Ascending aorta (tissue), 2 donors: ENCODE results near the gene TBC1D25. TPM values are rescaled to one million over a fixed set of nuclear protein-coding genes. Genes with fewer than 3 reads are reported as not detected.

Experiments used
- DNase-seq, 2 donors: peaks; one replicate each; pipeline ENCODE4 v3.0.0-alpha.2; 2019; ENCODE audit warnings: low spot score in 2 of 2
- H3K27ac ChIP-seq, 2 donors: fragments of 200-600 bp; sonication (generic); one replicate each; pipeline ENCODE4 v1.5.1; 2016 to 2017; ENCODE audit warnings: mild to moderate bottlenecking in 1 of 2
- H3K27me3 ChIP-seq: fragments of 200-600 bp; sonication (generic); one replicate; pipeline ENCODE4 v1.5.1; 2017
- H3K36me3 ChIP-seq, 2 donors: fragments of 200-600 bp; sonication (generic); one replicate each; pipeline ENCODE4 v1.5.1; 2016
- H3K4me1 ChIP-seq, 2 donors: fragments of 200-600 bp; sonication (generic); one replicate each; pipeline ENCODE4 v1.5.1; 2016 to 2017; ENCODE audit warnings: mild to moderate bottlenecking in 1 of 2
- H3K4me3 ChIP-seq, 2 donors: fragments of 200-600 bp; sonication (generic); one replicate each; pipeline ENCODE4 v1.5.1; 2016 to 2017; ENCODE audit warnings: mild to moderate bottlenecking in 1 of 2
- H3K9me3 ChIP-seq, 2 donors: fragments of 200-600 bp; sonication (generic); one replicate each; pipeline ENCODE4 v1.5.1; 2016
- CTCF ChIP-seq, 3 experiments: fragments of 200-600 bp in 2 of 3; fragments of 450-650 bp in 1 of 3; sonication (generic) in 2 of 3; IDR thresholded peaks; one replicate each; pipeline ENCODE4 v1.5.1; 2016 to 2019; ENCODE audit warnings: antibody characterized with exemption in 3 of 3, mild to moderate bottlenecking in 1 of 3, moderate library complexity in 1 of 3
- intact Hi-C: fragments of 100-400 bp; cut with DNase I; formaldehyde crosslinking; loops from one replicate; pipeline ENCODE4 v1.15.1; 2023
- total RNA-seq: library from RNA; depleted of rRNA; stranded (reverse); fragments of >200 nt; gene quantifications from one replicate; pipeline ENCODE4 v1.1.0, GENCODE V29; 2016

Gene TBC1D25
- total RNA-seq, 1 donor from 2014 or later, result 8.2 TPM

DNA sequence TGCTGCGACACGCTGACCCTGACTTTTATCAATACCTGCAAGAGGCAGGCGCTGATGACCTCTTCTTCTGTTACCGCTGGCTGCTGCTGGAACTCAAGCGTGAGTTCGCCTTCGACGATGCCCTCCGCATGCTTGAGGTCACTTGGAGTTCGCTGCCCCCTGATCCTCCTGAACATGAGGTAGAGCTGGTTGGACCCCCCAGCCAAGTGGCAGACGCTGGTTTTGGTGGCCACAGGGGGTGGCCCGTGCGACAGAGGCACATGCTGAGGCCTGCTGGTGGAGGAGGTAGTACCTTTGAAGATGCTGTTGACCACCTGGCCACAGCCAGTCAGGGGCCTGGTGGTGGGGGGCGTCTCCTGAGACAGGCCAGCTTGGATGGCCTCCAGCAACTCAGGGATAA lies 20.5 kb downstream of the TBC1D25 start:
- peaks cover 2 to 29% of the 10 kb centered on the region in 2 donors for H3K36me3 ChIP-seq
- H3K4me3 ChIP-seq, result no peak overlapping the region
- no peak for DNase-seq
- H3K4me1 ChIP-seq, result no peaks in the 10 kb centered on the region
- no peaks in the 10 kb centered on the region for H3K27me3 ChIP-seq
- H3K27ac ChIP-seq, result no peak overlapping the region
- TF ChIP-seq CTCF (IDR thresholded peaks at IDR 0.05), result no peak
- no peaks in the 10 kb centered on the region for H3K9me3 ChIP-seq
- intact Hi-C loops, result no loop called here

GRCh38 chrX:48560681-48561080 lies 21.2 kb downstream of the TBC1D25 start:
- Histone ChIP-seq H3K4me3 (no peak overlapping the region), H3K9me3 (no peaks in the 10 kb centered on the region), H3K4me1 (no peaks in the 10 kb centered on the region), H3K27ac (no peak overlapping the region), H3K27me3 (no peaks in the 10 kb centered on the region), H3K36me3 (peaks cover 2 to 29% of the 10 kb centered on the region in 2 donors)
- no peak for DNase-seq
- intact Hi-C loops, result no loop called here
- TF ChIP-seq CTCF (IDR thresholded peaks at IDR 0.05), result no peak

GRCh38 chrX:48569958-48570357 lies 30.4 kb downstream of the TBC1D25 start:
- H3K4me1 ChIP-seq, result no peaks in the 10 kb centered on the region
- H3K36me3 ChIP-seq, result no peaks in the 10 kb centered on the region
- no peaks in the 10 kb centered on the region for H3K9me3 ChIP-seq
- no peak for DNase-seq
- no peaks in the 10 kb centered on the region for H3K27me3 ChIP-seq
- TF ChIP-seq CTCF (IDR thresholded peaks at IDR 0.05), result no peak
- intact Hi-C loops, result loop anchor here (5.0 to 10.0 kb wide), 2 partner anchors 125 to 347 kb away; partner anchors contain the start of genes PIM2 and SUV39H1
- no peak overlapping the region for H3K27ac ChIP-seq
- H3K4me3 ChIP-seq, result no peak overlapping the region

GRCh38 chrX:48573690-48574269 lies 34.3 kb downstream of the TBC1D25 start:
- intact Hi-C loops, result loop anchor here (1.0 to 10.0 kb wide), 6 partner anchors 25 to 344 kb away; partner anchors contain the start of genes FTSJ1, PIM2, PORCN and SUV39H1
- H3K9me3 ChIP-seq, result no peaks in the 10 kb centered on the region
- H3K4me1 ChIP-seq, result peaks cover 0 to 7% of the 10 kb centered on the region in 2 donors
- H3K27me3 ChIP-seq, result no peaks in the 10 kb centered on the region
- peak in 1 of 2 donors; percentile 74 for DNase-seq
- peaks cover 19 to 33% of the 10 kb centered on the region in 2 donors for H3K36me3 ChIP-seq
- peak overlapping the region; percentile 96 to 99 for H3K27ac ChIP-seq
- H3K4me3 ChIP-seq, result peak overlapping the region; percentile 71 to 78
- TF ChIP-seq CTCF (IDR thresholded peaks at IDR 0.05), result no peak

- peak; percentile 77 to 95 for DNase-seq
- H3K9me3 ChIP-seq, result no peaks in the 10 kb centered on the region
- peaks cover 0 to 7% of the 10 kb centered on the region in 2 donors for H3K4me1 ChIP-seq
- peaks cover 19 to 33% of the 10 kb centered on the region in 2 donors for H3K36me3 ChIP-seq
- peak within 1 kb of the TSS; percentile 96 to 99 for H3K27ac ChIP-seq
- peak in 2 of 3 experiments; percentile 30 to 36 for TF ChIP-seq CTCF (IDR thresholded peaks at IDR 0.05)
- no peaks in the 10 kb centered on the region for H3K27me3 ChIP-seq
- peak within 1 kb of the TSS; percentile 71 to 78 for H3K4me3 ChIP-seq
- intact Hi-C loops, result loop anchor here (1.0 to 10.0 kb wide), 6 partner anchors 24 to 343 kb away; partner anchors contain the start of genes FTSJ1, PIM2, PORCN and SUV39H1
Observed at GRCh38 chrX:48574270-48575266, 35.1 kb downstream of the TBC1D25 start, which contains the start of gene RBM3. Gene RBM3 (plus strand): TSS chrX:48574484. CDS start chrX:48575181, 697 bp downstream.
